Transverse colon (tissue), 4 donors: Measurements from ENCODE around the gene PON1. TPM values are rescaled to one million over a fixed set of nuclear protein-coding genes. Genes with fewer than 3 reads are reported as not detected.

Source experiments
- DNase-seq: peaks from one replicate; pipeline ENCODE4 v3.0.0-alpha.2; 2019
- H3K27ac ChIP-seq, 4 donors: fragments of 200-600 bp; sonication (generic); 2 replicates each; pipeline ENCODE4 v1.5.1; 2016 to 2018; ENCODE audit warnings: inconsistent platforms in 4 of 4
- H3K27me3 ChIP-seq: fragments of 200-600 bp; sonication (generic); 2 replicates; pipeline ENCODE4 v1.5.1; 2017; ENCODE audit warnings: inconsistent platforms
- H3K36me3 ChIP-seq, 4 donors: fragments of 200-600 bp; sonication (generic); 2 replicates each; pipeline ENCODE4 v1.5.1; 2017 to 2019; ENCODE audit warnings: inconsistent platforms in 4 of 4
- H3K4me1 ChIP-seq, 4 donors: fragments of 200-600 bp; sonication (generic); 2 replicates each; pipeline ENCODE4 v1.5.1; 2017 to 2020; ENCODE audit warnings: inconsistent platforms in 4 of 4
- H3K4me3 ChIP-seq, 4 donors: fragments of 200-600 bp; sonication (generic); 1 replicate in 1 of 4; 2 replicates in 3 of 4; pipeline versions ENCODE4 v1.5.1 to v1.6.1; 2017 to 2019; ENCODE audit warnings: inconsistent platforms in 4 of 4
- H3K9me3 ChIP-seq, 2 donors: fragments of 200-600 bp; sonication (generic); 2 replicates each; pipeline ENCODE4 v1.5.1; 2017 to 2019; ENCODE audit warnings: inconsistent platforms in 2 of 2
- CTCF ChIP-seq, 5 experiments: fragments of 200-600 bp in 3 of 5; fragments of 450-650 bp in 2 of 5; sonication (generic) in 3 of 5; IDR thresholded peaks; 1 replicate in 2 of 5; 2 replicates in 3 of 5; pipeline ENCODE4 v1.5.1; 2016 to 2017; ENCODE audit warnings: antibody characterized with exemption in 5 of 5, inconsistent platforms in 3 of 5, mild to moderate bottlenecking in 2 of 5, moderate library complexity in 1 of 5
- EP300 ChIP-seq: sonication (generic); formaldehyde crosslinking; IDR thresholded peaks from one replicate; pipeline ENCODE4 v1.6.1; 2017; ENCODE audit warnings: antibody characterized with exemption, low read depth
- POLR2A ChIP-seq: fragments of 450-650 bp; IDR thresholded peaks from one replicate; pipeline ENCODE4 v1.6.1; 2016; ENCODE audit warnings: antibody characterized with exemption, mild to moderate bottlenecking, moderate library complexity
- POLR2AphosphoS5 ChIP-seq, 3 donors: sonication (generic); formaldehyde crosslinking; IDR thresholded peaks; one replicate each; pipeline ENCODE4 v1.6.1; 2016; ENCODE audit warnings: antibody characterized with exemption in 3 of 3
- WGBS, 2 donors: methylation state at CpG; one replicate each; pipeline ENCODE4 v1.1.5; 2018; ENCODE audit warnings: low coverage in 1 of 2; 5-methylcytosine and 5-hydroxymethylcytosine counted together
- in situ Hi-C, 4 donors: fragments of 200-750 bp; cut with MboI; loops; one replicate each; pipeline versions ENCODE4 v1.15.0 to v1.15.1; 2017; ENCODE audit warnings: low sequenced_read_pairs in 3 of 4, low pct_ligation_motif_present in 1 of 4, low pct_unique_long_range_greater_than_20kb in 1 of 4
- intact Hi-C: fragments of 100-400 bp; cut with DNase I; formaldehyde crosslinking; loops from one replicate; pipeline ENCODE4 v1.15.1; 2023; ENCODE audit warnings: low total_unique reads
- total RNA-seq, 4 donors: library from RNA; depleted of rRNA; stranded (reverse); fragments of >200 nt; gene quantifications; one replicate each; pipeline ENCODE4 v1.1.0, GENCODE V29; 2016

The PON1 gene
- total RNA-seq, 4 donors from 2014 or later, result 1.6 TPM; not detected in 3

DNA sequence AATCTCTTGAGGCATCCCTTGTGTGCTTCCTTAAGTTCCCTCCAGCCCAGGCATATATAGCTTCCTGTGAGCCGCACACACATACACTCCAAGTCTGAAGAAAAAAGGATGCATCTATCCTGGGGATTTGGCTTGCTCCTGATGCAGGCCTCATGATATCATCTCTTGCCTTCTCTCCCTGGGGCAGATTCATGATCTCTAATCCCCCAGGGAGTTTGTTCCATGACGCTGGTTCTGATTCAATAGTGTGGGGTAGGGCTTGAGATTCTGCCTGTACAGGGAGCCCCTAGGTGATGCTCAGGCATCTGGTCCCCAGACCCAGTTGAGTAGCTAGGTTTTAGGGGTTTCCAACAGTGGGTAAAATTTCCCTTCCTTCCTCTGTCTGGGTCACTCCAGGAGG is 1.5 kb downstream of the PON1 start:
- TF ChIP-seq POLR2AphosphoS5 (IDR thresholded peaks at IDR 0.05), result no peak
- no peak for TF ChIP-seq CTCF (IDR thresholded peaks at IDR 0.05)
- TF ChIP-seq POLR2A, result no peak
- no peak for TF ChIP-seq EP300
- in situ Hi-C loops (no loop called here), intact Hi-C loops (no loop called here)
- Histone ChIP-seq H3K9me3 (no peaks in the 10 kb centered on the region), H3K27me3 (peaks cover 14% of the 10 kb centered on the region), H3K4me3 (no peak overlapping the region), H3K4me1 (no peaks in the 10 kb centered on the region), H3K36me3 (no peaks in the 10 kb centered on the region), H3K27ac (no peak overlapping the region)
- no peak for DNase-seq
- WGBS, 2 donors, result 100% methylated on average over 2 of the region's 2 CpGs; no CpG with 5 or more reads in 1 of the 2 donors

DNA sequence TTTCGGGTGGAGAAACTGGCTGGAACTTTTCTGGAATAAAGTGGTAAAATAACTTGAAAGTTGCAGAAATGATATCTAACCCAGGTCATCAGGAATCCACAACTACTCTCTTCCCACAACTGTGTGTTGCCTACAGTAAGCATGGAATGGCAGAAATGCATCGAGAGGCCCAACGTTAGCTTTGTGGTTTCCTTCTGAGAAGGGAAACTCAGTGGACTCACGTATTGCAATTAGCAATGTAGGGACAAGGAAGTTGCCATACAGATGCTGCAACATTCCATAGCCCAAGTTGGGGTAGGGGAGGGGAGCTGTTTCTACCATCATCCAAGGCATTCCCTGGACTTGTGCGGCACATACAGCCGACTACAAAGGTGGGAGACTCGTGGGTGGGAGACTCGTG is 1.9 kb downstream of the PON1 start:
- intact Hi-C loops, result no loop called here
- no peak overlapping the region for H3K27ac ChIP-seq

GRCh38 chr7:95321720-95322119 is 2.6 kb downstream of the PON1 start:
- no peaks in the 10 kb centered on the region for H3K36me3 ChIP-seq
- peaks cover 14% of the 10 kb centered on the region for H3K27me3 ChIP-seq
- no peaks in the 10 kb centered on the region for H3K4me1 ChIP-seq
- WGBS, 2 donors, result 69% methylated on average over 1 of the region's 1 CpG; no CpG with 5 or more reads in 1 of the 2 donors
- in situ Hi-C loops, result no loop called here
- intact Hi-C loops, result no loop called here
- H3K4me3 ChIP-seq, result no peak overlapping the region
- DNase-seq, result no peak
- H3K9me3 ChIP-seq, result no peaks in the 10 kb centered on the region
- H3K27ac ChIP-seq, result no peak overlapping the region
- TF ChIP-seq POLR2A, result no peak
- TF ChIP-seq EP300, result no peak
- no peak for TF ChIP-seq POLR2AphosphoS5 (IDR thresholded peaks at IDR 0.05)
- TF ChIP-seq CTCF (IDR thresholded peaks at IDR 0.05), result no peak

More for the DNA sequence above, 1.9 kb downstream of the PON1 start:
- Histone ChIP-seq H3K36me3 (no peaks in the 10 kb centered on the region), H3K4me1 (no peaks in the 10 kb centered on the region), H3K9me3 (no peaks in the 10 kb centered on the region), H3K27me3 (peaks cover 14% of the 10 kb centered on the region), H3K4me3 (no peak overlapping the region)
- WGBS, 2 donors, result 74 to 86% methylated on average over 1 to 8 of the region's 8 CpGs
- in situ Hi-C loops, result no loop called here
- no peak for DNase-seq
- no peak for TF ChIP-seq POLR2AphosphoS5 (IDR thresholded peaks at IDR 0.05)
- no peak for TF ChIP-seq EP300
- no peak for TF ChIP-seq CTCF (IDR thresholded peaks at IDR 0.05)
- no peak for TF ChIP-seq POLR2A

GRCh38 chr7:95320651-95321050 is 3.7 kb downstream of the PON1 start:
- no peak for DNase-seq
- no peak overlapping the region for H3K27ac ChIP-seq
- intact Hi-C loops (no loop called here), in situ Hi-C loops (no loop called here)
- H3K4me1 ChIP-seq, result no peaks in the 10 kb centered on the region
- no peaks in the 10 kb centered on the region for H3K9me3 ChIP-seq
- H3K4me3 ChIP-seq, result no peak overlapping the region
- no peaks in the 10 kb centered on the region for H3K36me3 ChIP-seq
- WGBS, 2 donors, result 89 to 100% methylated on average over 1 of the region's 1 CpG
- H3K27me3 ChIP-seq, result peaks cover 14% of the 10 kb centered on the region
- no peak for TF ChIP-seq POLR2A
- TF ChIP-seq EP300, result no peak
- TF ChIP-seq POLR2AphosphoS5 (IDR thresholded peaks at IDR 0.05), result no peak
- no peak for TF ChIP-seq CTCF (IDR thresholded peaks at IDR 0.05)
